ENCODE results near the gene FLYWCH2. TPM values are rescaled to one million over a fixed set of nuclear protein-coding genes. Genes with fewer than 3 reads are reported as not detected.

The FLYWCH2 gene
- polyA plus RNA-seq, 1 donor from 2014 or later, result 20.8 TPM

GRCh38 chr16:2859686-2860265 is 23.2 kb upstream of the FLYWCH2 start:
- Mint-ChIP-seq H3K36me3 (no peaks in the 10 kb centered on the region), H3K4me1 (peaks cover 2 to 3% (median 2%) of the 10 kb centered on the region in 3 donors), H3K27me3 (peaks cover 20% of the 10 kb centered on the region), H3K4me3 (no peak overlapping the region), H3K9me3 (peaks cover 0 to 4% (median 0%) of the 10 kb centered on the region in 3 donors), H3K27ac (no peak overlapping the region)

- H3K4me1 Mint-ChIP-seq, result peaks cover 0 to 3% (median 3%) of the 10 kb centered on the region in 3 donors
- no peak overlapping the region for H3K27ac Mint-ChIP-seq
- peaks cover 0 to 4% (median 0%) of the 10 kb centered on the region in 3 donors for H3K9me3 Mint-ChIP-seq
- no peaks in the 10 kb centered on the region for H3K36me3 Mint-ChIP-seq
- peaks cover 20% of the 10 kb centered on the region for H3K27me3 Mint-ChIP-seq
- H3K4me3 Mint-ChIP-seq, result no peak overlapping the region
Observed at GRCh38 chr16:2860826-2861567, 22.0 kb upstream of the FLYWCH2 start.

- H3K36me3 Mint-ChIP-seq, result no peaks in the 10 kb centered on the region
- no peak overlapping the region for H3K27ac Mint-ChIP-seq
- peaks cover 3 to 8% (median 5%) of the 10 kb centered on the region in 3 donors for H3K4me1 Mint-ChIP-seq
- peaks cover 7% of the 10 kb centered on the region for H3K27me3 Mint-ChIP-seq
- peaks cover 0 to 4% (median 0%) of the 10 kb centered on the region in 3 donors for H3K9me3 Mint-ChIP-seq
- peak overlapping the region in 1 of 4 donors; percentile 61 for H3K4me3 Mint-ChIP-seq
Observed at GRCh38 chr16:2865651-2866050, 17.4 kb upstream of the FLYWCH2 start.

- H3K36me3 Mint-ChIP-seq, result no peaks in the 10 kb centered on the region
- no peak overlapping the region for H3K27ac Mint-ChIP-seq
- H3K9me3 Mint-ChIP-seq, result no peaks in the 10 kb centered on the region
- peak overlapping the region in 2 of 4 donors; percentile 42 to 61 for H3K4me3 Mint-ChIP-seq
- peaks cover 3 to 8% (median 5%) of the 10 kb centered on the region in 3 donors for H3K4me1 Mint-ChIP-seq
- H3K27me3 Mint-ChIP-seq, result peaks cover 3% of the 10 kb centered on the region
Observed at GRCh38 chr16:2866431-2866830, 16.6 kb upstream of the FLYWCH2 start.

- Mint-ChIP-seq H3K4me1 (peaks cover 3 to 8% (median 5%) of the 10 kb centered on the region in 3 donors), H3K9me3 (no peaks in the 10 kb centered on the region), H3K27ac (peak overlapping the region in 2 of 3 donors; percentile 74 to 92), H3K36me3 (no peaks in the 10 kb centered on the region), H3K4me3 (peak overlapping the region; percentile 86 to 96 (median 90)), H3K27me3 (peaks cover 1% of the 10 kb centered on the region)
Observed at GRCh38 chr16:2867661-2867986, 15.4 kb upstream of the FLYWCH2 start.

GRCh38 chr16:2867987-2868789 is 14.8 kb upstream of the FLYWCH2 start:
- peaks cover 1% of the 10 kb centered on the region for H3K27me3 Mint-ChIP-seq
- peak overlapping the region; percentile 86 to 96 (median 90) for H3K4me3 Mint-ChIP-seq
- H3K9me3 Mint-ChIP-seq, result no peaks in the 10 kb centered on the region
- H3K4me1 Mint-ChIP-seq, result peaks cover 3 to 8% (median 5%) of the 10 kb centered on the region in 3 donors
- H3K36me3 Mint-ChIP-seq, result no peaks in the 10 kb centered on the region
- peak overlapping the region; percentile 74 to 92 (median 91) for H3K27ac Mint-ChIP-seq

GRCh38 chr16:2871926-2872325 is 11.1 kb upstream of the FLYWCH2 start:
- Mint-ChIP-seq H3K9me3 (no peaks in the 10 kb centered on the region), H3K4me3 (no peak overlapping the region), H3K27me3 (peaks cover 1% of the 10 kb centered on the region), H3K36me3 (no peaks in the 10 kb centered on the region), H3K27ac (no peak overlapping the region), H3K4me1 (peaks cover 5 to 7% (median 5%) of the 10 kb centered on the region in 3 donors)

GRCh38 chr16:2874032-2874911 is 8.7 kb upstream of the FLYWCH2 start:
- Mint-ChIP-seq H3K4me3 (peak overlapping the region in 1 of 4 donors; percentile 33), H3K36me3 (no peaks in the 10 kb centered on the region), H3K27me3 (peaks cover 1% of the 10 kb centered on the region), H3K4me1 (peaks cover 0 to 4% (median 0%) of the 10 kb centered on the region in 3 donors), H3K9me3 (no peaks in the 10 kb centered on the region), H3K27ac (no peak overlapping the region)

- peaks cover under 1% of the 10 kb centered on the region for H3K27me3 Mint-ChIP-seq
- H3K4me1 Mint-ChIP-seq, result peaks cover 0 to 4% (median 0%) of the 10 kb centered on the region in 3 donors
- no peaks in the 10 kb centered on the region for H3K9me3 Mint-ChIP-seq
- H3K4me3 Mint-ChIP-seq, result peak overlapping the region in 1 of 4 donors; percentile 20
- H3K27ac Mint-ChIP-seq, result peak overlapping the region in 1 of 3 donors; percentile 31
- no peaks in the 10 kb centered on the region for H3K36me3 Mint-ChIP-seq
Observed at GRCh38 chr16:2874912-2875362, 8.1 kb upstream of the FLYWCH2 start.

- H3K27ac Mint-ChIP-seq, result peak overlapping the region in 1 of 3 donors; percentile 39
- no peaks in the 10 kb centered on the region for H3K9me3 Mint-ChIP-seq
- H3K4me3 Mint-ChIP-seq, result peak overlapping the region in 1 of 4 donors; percentile 56
- peaks cover 0 to 8% (median 1%) of the 10 kb centered on the region in 3 donors for H3K4me1 Mint-ChIP-seq
- H3K36me3 Mint-ChIP-seq, result no peaks in the 10 kb centered on the region
- no peaks in the 10 kb centered on the region for H3K27me3 Mint-ChIP-seq
Observed at GRCh38 chr16:2879854-2880508, 3.0 kb upstream of the FLYWCH2 start.

- peaks cover 0 to 3% (median 2%) of the 10 kb centered on the region in 3 donors for H3K9me3 Mint-ChIP-seq
- no peaks in the 10 kb centered on the region for H3K36me3 Mint-ChIP-seq
- H3K27me3 Mint-ChIP-seq, result no peaks in the 10 kb centered on the region
- peak overlapping the region; percentile 77 to 95 (median 92) for H3K4me3 Mint-ChIP-seq
- peak overlapping the region; percentile 9 to 98 (median 75) for H3K27ac Mint-ChIP-seq
- H3K4me1 Mint-ChIP-seq, result peaks cover 1 to 12% (median 7%) of the 10 kb centered on the region in 3 donors
Observed at GRCh38 chr16:2881783-2882649, 999 bp upstream of the FLYWCH2 start.

- peaks cover 1 to 12% (median 9%) of the 10 kb centered on the region in 3 donors for H3K4me1 Mint-ChIP-seq
- H3K4me3 Mint-ChIP-seq, result peak overlapping the region; percentile 81 to 93 (median 86)
- H3K27ac Mint-ChIP-seq, result peak overlapping the region; percentile 57 to 67 (median 64)
- no peaks in the 10 kb centered on the region for H3K36me3 Mint-ChIP-seq
- H3K9me3 Mint-ChIP-seq, result peaks cover 0 to 3% (median 2%) of the 10 kb centered on the region in 3 donors
- H3K27me3 Mint-ChIP-seq, result no peaks in the 10 kb centered on the region
Observed at GRCh38 chr16:2883458-2883908, 468 bp downstream of the FLYWCH2 start.

- H3K27ac Mint-ChIP-seq, result peak overlapping the region in 2 of 3 donors; percentile 57 to 59
- no peaks in the 10 kb centered on the region for H3K27me3 Mint-ChIP-seq
- H3K36me3 Mint-ChIP-seq, result no peaks in the 10 kb centered on the region
- H3K9me3 Mint-ChIP-seq, result peaks cover 0 to 3% (median 2%) of the 10 kb centered on the region in 3 donors
- peaks cover 1 to 13% (median 12%) of the 10 kb centered on the region in 3 donors for H3K4me1 Mint-ChIP-seq
- H3K4me3 Mint-ChIP-seq, result peak overlapping the region; percentile 81 to 93 (median 86)
Observed at GRCh38 chr16:2884041-2884451, 1.0 kb downstream of the FLYWCH2 start.

Measured in IgD-negative memory B cell (primary cell).